Thoracic aorta (tissue), 2 donors: Measurements from ENCODE around the gene TMEM52. TPM values are rescaled to one million over a fixed set of nuclear protein-coding genes. Genes with fewer than 3 reads are reported as not detected.

Experiments used
- ATAC-seq: fragments of 150-250 bp; one replicate; pipeline ENCODE4 v1.8.0; 2017; ENCODE audit warnings: low read depth; ENCODE audit not compliant: insufficient number of reproducible peaks, low FRiP score
- DNase-seq: peaks from one replicate; pipeline ENCODE4 v3.0.0-alpha.2; 2020; ENCODE audit warnings: low spot score
- H3K27ac ChIP-seq, 2 donors: fragments of 200-600 bp; sonication (generic); 1 replicate in 1 of 2; 2 replicates in 1 of 2; pipeline ENCODE4 v1.5.1; 2016; ENCODE audit warnings: mild to moderate bottlenecking in 2 of 2, moderate library complexity in 2 of 2
- H3K27me3 ChIP-seq: fragments of 200-600 bp; sonication (generic); replicated peaks from 2 replicates; pipeline ENCODE4 v1.6.0; 2016; ENCODE audit warnings: mild to moderate bottlenecking; ENCODE audit not compliant: insufficient read depth
- H3K36me3 ChIP-seq: fragments of 200-600 bp; sonication (generic); one replicate; pipeline ENCODE4 v1.5.1; 2016
- H3K4me1 ChIP-seq, 2 donors: fragments of 200-600 bp; sonication (generic); 1 replicate in 1 of 2; 2 replicates in 1 of 2; pipeline versions ENCODE4 v1.5.1 to v1.6.0; 2016; ENCODE audit warnings: low read depth in 2 of 2, mild to moderate bottlenecking in 1 of 2; ENCODE audit not compliant: control insufficient read depth in 1 of 2
- H3K4me3 ChIP-seq: fragments of 200-600 bp; sonication (generic); 2 replicates; pipeline ENCODE4 v1.5.1; 2016; ENCODE audit warnings: mild to moderate bottlenecking
- H3K9me3 ChIP-seq: fragments of 200-600 bp; sonication (generic); 2 replicates; pipeline ENCODE4 v1.5.1; 2016
- CTCF ChIP-seq: fragments of 200-600 bp; sonication (generic); IDR thresholded peaks from one replicate; pipeline ENCODE4 v1.5.1; 2019; ENCODE audit warnings: antibody characterized with exemption
- total RNA-seq, 2 donors: library from RNA; depleted of rRNA; stranded (reverse); fragments of >200 nt; gene quantifications; one replicate each; pipeline versions ENCODE4 v1.1.0 to v1.2.3, GENCODE V29; 2016

Gene TMEM52
- total RNA-seq, 2 donors from 2014 or later: not detected

- Histone ChIP-seq H3K9me3 (no peaks in the 10 kb centered on the region), H3K36me3 (peaks cover 4% of the 10 kb centered on the region), H3K4me3 (no peak overlapping the region), H3K27ac (no peak overlapping the region), H3K4me1 (peaks cover 27 to 78% of the 10 kb centered on the region in 2 donors), H3K27me3 (no peaks in the 10 kb centered on the region)
- no peak for DNase-seq
- no peak for TF ChIP-seq CTCF
- ATAC-seq: no peak
Observed at GRCh38 chr1:1874901-1875300, 44.2 kb downstream of the TMEM52 start.

- Histone ChIP-seq H3K27ac (no peak overlapping the region), H3K4me1 (peaks cover 28 to 78% of the 10 kb centered on the region in 2 donors)
- no peak for DNase-seq
Observed at GRCh38 chr1:1873186-1873585, 45.9 kb downstream of the TMEM52 start.

DNA sequence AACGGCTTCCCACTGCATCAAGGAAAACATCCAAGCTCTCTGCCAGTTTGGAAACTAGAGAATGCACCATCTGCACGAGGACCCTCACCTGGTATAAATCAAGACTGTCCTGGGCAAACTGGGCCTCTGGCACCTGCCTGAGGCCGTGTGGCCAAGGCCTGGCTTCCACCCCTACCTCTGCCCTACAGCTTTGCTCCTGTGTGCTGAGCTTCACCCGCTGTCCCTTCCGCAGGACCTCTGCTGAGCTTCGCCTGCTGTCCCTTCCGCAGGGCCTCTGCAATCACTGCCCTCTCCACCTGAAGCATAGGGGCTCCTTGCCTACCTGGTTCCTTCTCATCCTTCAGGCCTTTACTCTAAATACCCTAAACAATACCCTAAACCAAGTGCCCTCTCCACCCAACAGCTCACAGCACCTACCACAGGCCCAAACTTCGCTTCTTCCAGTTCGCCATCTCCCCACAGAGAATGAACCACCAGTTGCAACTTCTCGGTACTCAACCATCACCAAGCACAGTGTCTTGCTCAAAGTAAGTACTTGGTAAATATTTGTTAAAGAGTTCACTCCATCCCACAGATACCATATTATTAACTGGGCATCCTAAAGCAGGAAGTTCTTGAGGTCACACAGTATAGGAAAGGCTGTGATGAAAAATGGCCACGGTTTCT lies 46.6 kb downstream of the TMEM52 start:
- Histone ChIP-seq H3K27me3 (no peaks in the 10 kb centered on the region), H3K27ac (no peak overlapping the region), H3K36me3 (peaks cover 4% of the 10 kb centered on the region), H3K9me3 (no peaks in the 10 kb centered on the region), H3K4me3 (no peak overlapping the region), H3K4me1 (peaks cover 25 to 71% of the 10 kb centered on the region in 2 donors)
- DNase-seq: no peak
- no peak for TF ChIP-seq CTCF
- no peak for ATAC-seq

More at GRCh38 chr1:1873186-1873585, 45.9 kb downstream of the TMEM52 start:
- TF ChIP-seq CTCF: no peak
- Histone ChIP-seq H3K9me3 (no peaks in the 10 kb centered on the region), H3K4me3 (no peak overlapping the region), H3K36me3 (peaks cover 4% of the 10 kb centered on the region), H3K27me3 (no peaks in the 10 kb centered on the region)
- ATAC-seq: no peak

- ATAC-seq (no peak), DNase-seq (no peak)
- Histone ChIP-seq H3K36me3 (no peaks in the 10 kb centered on the region), H3K9me3 (no peaks in the 10 kb centered on the region), H3K27me3 (no peaks in the 10 kb centered on the region), H3K4me1 (peaks cover 24 to 61% of the 10 kb centered on the region in 2 donors), H3K27ac (no peak overlapping the region), H3K4me3 (no peak overlapping the region)
- no peak for TF ChIP-seq CTCF
Observed at GRCh38 chr1:1869469-1869868, 49.6 kb downstream of the TMEM52 start.

Other genes starting within 250 kb of the TMEM52 start
- gene SLC35E2B, start 226.5 kb downstream of the TMEM52 start, total RNA-seq: 10 to 100 TPM; 37.2 to 48.3 TPM
- gene CDK11A, start 194.9 kb downstream of the TMEM52 start, total RNA-seq: 10 to 100 TPM; 56.3 to 56.7 TPM
- gene NADK, start 140.8 kb downstream of the TMEM52 start, total RNA-seq: 100 to 1,000 TPM in 1 of 2 donors, 10 to 100 TPM in 1; 91.9 to 110 TPM
- 100 to 1,000 TPM; 169 to 200 TPM for gene GNB1, start 28.2 kb downstream of the TMEM52 start, total RNA-seq
- gene CALML6, start 4.0 kb downstream of the TMEM52 start, total RNA-seq: not detected
- gene CFAP74, start 84.5 kb upstream of the TMEM52 start, total RNA-seq: not detected
- not detected for gene GABRD, start 100.1 kb upstream of the TMEM52 start, total RNA-seq
- gene PRKCZ, start 131.1 kb upstream of the TMEM52 start, total RNA-seq: under 1 TPM in 1 of 2 donors, not detected in 1; 0.68 TPM